Esophagus squamous epithelium (tissue), 5 donors: ENCODE measurements around the gene ZNF322. TPM values are rescaled to one million over a fixed set of nuclear protein-coding genes. Genes with fewer than 3 reads are reported as not detected.

Experiments
- DNase-seq: peaks from one replicate; lab custom pipeline; 2025; lab: John Stamatoyannopoulos, UW
- H3K27ac ChIP-seq, 4 donors: fragments of 200-600 bp; sonication (generic); one replicate each; pipeline ENCODE4 v1.5.1; 2016 to 2019; ENCODE audit warnings: mild to moderate bottlenecking in 1 of 4
- H3K27me3 ChIP-seq, 4 donors: fragments of 200-600 bp; sonication (generic); 1 replicate in 3 of 4; 2 replicates in 1 of 4; pipeline versions ENCODE4 v1.5.1 to v1.6.0; 2017 to 2021; ENCODE audit warnings: antibody characterized with exemption in 1 of 4
- H3K36me3 ChIP-seq, 3 donors: fragments of 200-600 bp; sonication (generic); one replicate each; pipeline ENCODE4 v1.5.1; 2016 to 2019
- H3K4me1 ChIP-seq, 3 donors: fragments of 200-600 bp; sonication (generic); one replicate each; pipeline ENCODE4 v1.5.1; 2017 to 2019
- H3K4me3 ChIP-seq, 4 donors: fragments of 200-600 bp; sonication (generic); 1 replicate in 3 of 4; 2 replicates in 1 of 4; pipeline ENCODE4 v1.5.1; 2016 to 2019; ENCODE audit warnings: mild to moderate bottlenecking in 2 of 4, moderate library complexity in 1 of 4
- H3K9me3 ChIP-seq, 3 donors: fragments of 200-600 bp; sonication (generic); one replicate each; pipeline ENCODE4 v1.5.1; 2016 to 2019
- POLR2A ChIP-seq, 4 donors: fragments of 450-650 bp; IDR thresholded peaks; one replicate each; pipeline ENCODE4 v1.6.1; 2017; ENCODE audit warnings: antibody characterized with exemption in 4 of 4, mild to moderate bottlenecking in 4 of 4, moderate library complexity in 3 of 4
- WGBS, 2 donors: methylation state at CpG; one replicate each; pipeline ENCODE4 v1.1.5; 2018; 5-methylcytosine and 5-hydroxymethylcytosine counted together
- intact Hi-C: fragments of 100-400 bp; cut with DNase I; formaldehyde crosslinking; loops from one replicate; pipeline ENCODE4 v1.15.0; 2022
- total RNA-seq, 4 donors: library from RNA; depleted of rRNA; stranded (reverse); fragments of >200 nt; gene quantifications; one replicate each; pipeline ENCODE4 v1.1.0, GENCODE V29; 2016
- TF ChIP-seq, protein P1 (sequence below), 6 experiments: fragments of 450-650 bp in 4 of 6; fragments of 200-600 bp in 2 of 6; sonication (generic) in 2 of 6; IDR thresholded peaks; one replicate each; pipeline ENCODE4 v1.5.1; 2016 to 2019; ENCODE audit warnings: antibody characterized with exemption in 6 of 6, mild to moderate bottlenecking in 4 of 6, moderate library complexity in 4 of 6
- donor health status: DM: yes; HTN: yes; CAD: no.

Gene ZNF322
- total RNA-seq, 4 donors from 2014 or later = 3.8 to 11.3 (median 8.2) TPM

DNA sequence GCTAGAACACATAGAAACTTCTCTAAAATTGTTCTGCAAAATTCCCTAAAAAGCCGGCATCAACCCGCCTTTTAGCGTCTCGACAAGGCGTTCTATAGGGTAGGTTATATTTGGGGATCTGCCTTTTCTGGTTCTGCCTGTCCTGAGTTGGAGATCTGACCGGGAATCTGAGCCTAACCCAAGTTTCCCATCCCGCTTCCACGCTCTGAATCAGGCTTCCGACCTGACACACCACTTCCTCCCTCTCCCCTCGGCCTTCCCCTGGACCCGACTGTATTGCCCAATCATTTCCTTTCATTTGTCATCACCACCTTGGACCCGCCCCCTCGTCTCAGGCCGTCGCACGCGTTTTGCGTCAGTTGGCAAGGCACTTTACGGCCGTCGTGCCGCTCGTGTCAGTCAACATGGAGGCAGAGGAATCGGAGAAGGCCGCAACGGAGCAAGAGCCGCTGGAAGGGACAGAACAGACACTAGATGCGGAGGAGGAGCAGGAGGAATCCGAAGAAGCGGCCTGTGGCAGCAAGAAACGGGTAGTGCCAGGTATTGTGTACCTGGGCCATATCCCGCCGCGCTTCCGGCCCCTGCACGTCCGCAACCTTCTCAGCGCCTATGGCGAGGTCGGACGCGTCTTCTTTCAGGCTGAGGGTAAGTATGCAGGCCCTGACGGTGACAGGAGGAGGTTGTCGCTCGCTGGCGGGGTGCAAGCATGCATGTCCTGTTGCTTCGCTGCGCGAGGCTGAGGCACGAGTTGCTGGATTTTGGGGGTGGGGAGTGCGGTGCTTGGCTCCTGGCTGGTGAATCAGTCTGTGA lies 62.8 kb downstream of the ZNF322 start, which contains the start of gene ABT1:
Gene ABT1, plus strand, starts transcription at position 375 of the 810 bp plus-strand sequence. Its CDS starts 30 bp downstream, at position 405.
- intact Hi-C loops = no loop called here
- peak; percentile 93 for DNase-seq
- WGBS, 2 donors = 0 to 1% methylated on average over 20 to 34 of the region's 51 CpGs

GRCh38 chr6:26595669-26596269 lies 63.8 kb downstream of the ZNF322 start:
- TF ChIP-seq POLR2A (IDR thresholded peaks at IDR 0.05) = no peak
- TF ChIP-seq, protein P1, sequence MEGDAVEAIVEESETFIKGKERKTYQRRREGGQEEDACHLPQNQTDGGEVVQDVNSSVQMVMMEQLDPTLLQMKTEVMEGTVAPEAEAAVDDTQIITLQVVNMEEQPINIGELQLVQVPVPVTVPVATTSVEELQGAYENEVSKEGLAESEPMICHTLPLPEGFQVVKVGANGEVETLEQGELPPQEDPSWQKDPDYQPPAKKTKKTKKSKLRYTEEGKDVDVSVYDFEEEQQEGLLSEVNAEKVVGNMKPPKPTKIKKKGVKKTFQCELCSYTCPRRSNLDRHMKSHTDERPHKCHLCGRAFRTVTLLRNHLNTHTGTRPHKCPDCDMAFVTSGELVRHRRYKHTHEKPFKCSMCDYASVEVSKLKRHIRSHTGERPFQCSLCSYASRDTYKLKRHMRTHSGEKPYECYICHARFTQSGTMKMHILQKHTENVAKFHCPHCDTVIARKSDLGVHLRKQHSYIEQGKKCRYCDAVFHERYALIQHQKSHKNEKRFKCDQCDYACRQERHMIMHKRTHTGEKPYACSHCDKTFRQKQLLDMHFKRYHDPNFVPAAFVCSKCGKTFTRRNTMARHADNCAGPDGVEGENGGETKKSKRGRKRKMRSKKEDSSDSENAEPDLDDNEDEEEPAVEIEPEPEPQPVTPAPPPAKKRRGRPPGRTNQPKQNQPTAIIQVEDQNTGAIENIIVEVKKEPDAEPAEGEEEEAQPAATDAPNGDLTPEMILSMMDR (IDR thresholded peaks at IDR 0.05) = peak; percentile 90 to 95 (median 92)
- Histone ChIP-seq H3K9me3 (no peaks in the 10 kb centered on the region), H3K4me3 (peak overlapping the region; percentile 78 to 97 (median 90)), H3K36me3 (peaks cover 0 to 27% (median 10%) of the 10 kb centered on the region in 3 donors), H3K27me3 (peaks cover 0 to 42% (median 5%) of the 10 kb centered on the region in 4 donors), H3K4me1 (peaks cover 9 to 32% (median 12%) of the 10 kb centered on the region in 3 donors), H3K27ac (peak overlapping the region; percentile 65 to 93 (median 88))
- WGBS, 2 donors = 0 to 1% methylated on average over 15 to 21 of the region's 39 CpGs
- DNase-seq = no peak
- intact Hi-C loops = no loop called here

More for the DNA sequence above, 62.8 kb downstream of the ZNF322 start, which contains the start of gene ABT1:
- peaks cover 0 to 27% (median 10%) of the 10 kb centered on the region in 3 donors for H3K36me3 ChIP-seq
- H3K27me3 ChIP-seq = peaks cover 0 to 34% (median 5%) of the 10 kb centered on the region in 4 donors
- TF ChIP-seq POLR2A (IDR thresholded peaks at IDR 0.05) = peak in 3 of 4 donors; percentile 63 to 79 (median 71)
- TF ChIP-seq, protein P1 (IDR thresholded peaks at IDR 0.05) = peak in 3 of 6 experiments; percentile 8 to 36 (median 15)
- H3K27ac ChIP-seq = peak within 1 kb of the TSS; percentile 87 to 93 (median 92)
- H3K4me1 ChIP-seq = peaks cover 9 to 32% (median 12%) of the 10 kb centered on the region in 3 donors
- H3K4me3 ChIP-seq = peak within 1 kb of the TSS; percentile 78 to 97 (median 90)
- no peaks in the 10 kb centered on the region for H3K9me3 ChIP-seq

- H3K9me3 ChIP-seq = no peaks in the 10 kb centered on the region
- peaks cover 0 to 20% (median 10%) of the 10 kb centered on the region in 3 donors for H3K36me3 ChIP-seq
- H3K27ac ChIP-seq = peak overlapping the region in 3 of 4 donors; percentile 85 to 93 (median 92)
- no peak for DNase-seq
- peaks cover 0 to 50% (median 5%) of the 10 kb centered on the region in 4 donors for H3K27me3 ChIP-seq
- H3K4me1 ChIP-seq = peaks cover 9 to 32% (median 12%) of the 10 kb centered on the region in 3 donors
- 24 to 30% methylated on average over 23 of the region's 23 CpGs for WGBS, 2 donors
- TF ChIP-seq POLR2A (IDR thresholded peaks at IDR 0.05) = no peak
- TF ChIP-seq, protein P1 (IDR thresholded peaks at IDR 0.05) = no peak
- intact Hi-C loops = no loop called here
- H3K4me3 ChIP-seq = peak overlapping the region in 3 of 4 donors; percentile 78 to 97 (median 90)
These were observed 64.6 kb downstream of the ZNF322 start for GRCh38 chr6:26594730-26595632.

DNA sequence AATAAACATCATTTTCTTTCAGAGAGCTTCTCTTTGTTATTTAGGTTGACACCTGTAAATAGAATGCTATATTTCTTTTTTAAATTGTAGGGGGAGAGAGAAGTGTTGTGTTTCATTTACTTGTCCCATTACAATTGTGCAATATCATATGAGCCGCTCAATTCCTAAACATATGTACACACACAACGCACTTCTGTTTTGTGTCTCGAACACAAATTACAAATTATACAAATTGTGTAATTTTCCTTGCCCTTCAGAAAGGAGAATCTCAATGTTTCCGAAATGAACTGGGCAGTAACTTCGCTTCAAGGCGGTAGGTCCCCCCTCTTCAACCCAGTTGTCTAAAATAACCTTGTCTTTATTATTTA lies 65.4 kb downstream of the ZNF322 start:
- intact Hi-C loops = no loop called here
- Histone ChIP-seq H3K4me1 (peaks cover 9 to 32% (median 12%) of the 10 kb centered on the region in 3 donors), H3K9me3 (no peaks in the 10 kb centered on the region), H3K27ac (no peak overlapping the region), H3K27me3 (peaks cover 0 to 56% (median 5%) of the 10 kb centered on the region in 4 donors), H3K4me3 (no peak overlapping the region), H3K36me3 (peaks cover 0 to 11% (median 9%) of the 10 kb centered on the region in 3 donors)
- TF ChIP-seq, protein P1 (IDR thresholded peaks at IDR 0.05) = no peak
- no peak for TF ChIP-seq POLR2A (IDR thresholded peaks at IDR 0.05)
- no peak for DNase-seq
- WGBS, 2 donors = 41 to 43% methylated on average over 6 of the region's 6 CpGs
